ENCODE results near the gene CD2BP2.

- TF ChIP-seq CTCF (IDR thresholded peaks at IDR 0.05) (no peak), EZH2 (IDR thresholded peaks at IDR 0.05; ENCODE audit: borderline replicate concordance, insufficient read depth, low read depth, low read length, poor library complexity, severe bottlenecking) (no peak)
Measured at GRCh38 chr16:30356401-30357084, 1.4 kb upstream of the CD2BP2 start.

Data from B cell (primary cell).